OCI-LY3 (cell line): ENCODE data around the gene USP7.

Source experiments
- EZH2phosphoT487 ChIP-seq: fragments of 200-600 bp; shearing (Covaris generic); IDR thresholded peaks from 2 replicates; pipeline ENCODE4 v1.6.1; 2018; ENCODE audit warnings: antibody characterized with exemption, mixed run types, low read depth
- TF ChIP-seq, protein P1 (sequence below): fragments of 200-600, 300-600 bp; sonication (generic); IDR thresholded peaks from 2 replicates; pipeline ENCODE4 v1.5.1; 2014; ENCODE audit warnings: antibody characterized with exemption, low read length, low read depth

DNA sequence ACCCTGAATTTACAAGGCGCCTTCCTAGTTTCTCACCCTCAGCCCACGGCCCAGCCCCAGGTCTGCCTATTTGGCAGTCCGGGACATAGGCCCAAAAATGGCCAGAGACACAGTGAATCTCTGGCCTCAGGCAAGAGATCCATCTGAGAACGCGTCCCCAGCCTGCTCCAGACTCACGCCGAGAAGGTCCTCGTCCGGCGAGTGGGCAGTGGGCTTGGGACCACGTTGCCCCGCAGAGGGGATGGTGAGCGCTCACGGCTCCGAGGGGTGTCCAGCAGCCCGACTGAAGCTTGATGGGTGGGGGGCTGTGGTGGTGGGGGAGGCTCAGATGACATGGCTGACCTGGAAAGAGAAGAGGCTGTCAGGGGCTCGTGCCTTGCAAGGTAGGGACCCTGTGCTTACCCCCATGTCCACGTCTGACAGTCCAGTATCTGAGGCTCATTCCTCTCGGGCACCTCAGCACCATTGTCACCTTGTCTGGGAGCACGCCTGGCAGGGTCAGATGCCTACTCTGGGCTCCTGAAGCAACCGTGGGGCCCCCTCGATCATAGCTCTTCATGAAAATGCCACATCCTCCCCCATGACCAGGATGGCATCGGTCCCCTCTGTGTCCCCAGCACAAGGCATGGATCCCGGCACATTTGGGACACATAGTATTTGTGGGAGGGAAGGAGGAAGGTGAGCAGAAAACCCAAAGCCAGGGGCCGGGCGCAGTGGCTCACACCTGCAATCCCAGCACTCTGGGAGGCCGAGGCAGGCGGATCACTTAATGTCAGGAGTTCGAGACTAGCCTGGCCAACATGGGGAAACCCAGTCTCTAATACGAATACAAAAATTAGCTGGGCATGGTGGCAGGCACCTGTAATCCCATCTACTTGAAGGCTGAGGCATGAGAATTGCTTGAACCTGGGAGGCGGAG is 104.5 kb downstream of the USP7 start:
- TF ChIP-seq, protein P1, sequence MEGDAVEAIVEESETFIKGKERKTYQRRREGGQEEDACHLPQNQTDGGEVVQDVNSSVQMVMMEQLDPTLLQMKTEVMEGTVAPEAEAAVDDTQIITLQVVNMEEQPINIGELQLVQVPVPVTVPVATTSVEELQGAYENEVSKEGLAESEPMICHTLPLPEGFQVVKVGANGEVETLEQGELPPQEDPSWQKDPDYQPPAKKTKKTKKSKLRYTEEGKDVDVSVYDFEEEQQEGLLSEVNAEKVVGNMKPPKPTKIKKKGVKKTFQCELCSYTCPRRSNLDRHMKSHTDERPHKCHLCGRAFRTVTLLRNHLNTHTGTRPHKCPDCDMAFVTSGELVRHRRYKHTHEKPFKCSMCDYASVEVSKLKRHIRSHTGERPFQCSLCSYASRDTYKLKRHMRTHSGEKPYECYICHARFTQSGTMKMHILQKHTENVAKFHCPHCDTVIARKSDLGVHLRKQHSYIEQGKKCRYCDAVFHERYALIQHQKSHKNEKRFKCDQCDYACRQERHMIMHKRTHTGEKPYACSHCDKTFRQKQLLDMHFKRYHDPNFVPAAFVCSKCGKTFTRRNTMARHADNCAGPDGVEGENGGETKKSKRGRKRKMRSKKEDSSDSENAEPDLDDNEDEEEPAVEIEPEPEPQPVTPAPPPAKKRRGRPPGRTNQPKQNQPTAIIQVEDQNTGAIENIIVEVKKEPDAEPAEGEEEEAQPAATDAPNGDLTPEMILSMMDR: no peak
- no peak for TF ChIP-seq EZH2phosphoT487
